Left ventricle myocardium superior (tissue), 1 donor: ENCODE measurements around the gene AK3. TPM values are rescaled to one million over a fixed set of nuclear protein-coding genes. Genes with fewer than 3 reads are reported as not detected.
A peak's percentile ranks its signal among the peaks of the same experiment; 100 is the strongest.
"Not testable (repeated sequence)": the region's sequence is repeated elsewhere in the genome, so short reads cannot be mapped to it uniquely, and the experiment has no call there.

Experiments used
- ATAC-seq: fragments of 200-7000 bp; cut with Tn5 transposase; one replicate; pipeline ENCODE4 v1.9.1; 2020; ENCODE audit warnings: mild to moderate bottlenecking, moderate library complexity
- DNase-seq: peaks from one replicate; pipeline ENCODE4 v3.0.0-alpha.2; 2020
- intact Hi-C: fragments of 100-400 bp; cut with micrococcal nuclease; formaldehyde crosslinking; loops from one replicate; pipeline ENCODE4 v1.11.0; 2022
- total RNA-seq: library from RNA; stranded (reverse); fragmentation: NEBNext Ultra II Directional; extraction: Animal tissue kit (Norgen Biotek cat#: 25700); gene quantifications from one replicate; pipeline ENCODE4 v1.2.1, GENCODE V29; 2021
- donor health status: DM: no; HTN: yes; CAD: no; lungs with severe emphysema.

The AK3 gene
- total RNA-seq, 1 donor from 2014 or later: 219 TPM

DNA sequence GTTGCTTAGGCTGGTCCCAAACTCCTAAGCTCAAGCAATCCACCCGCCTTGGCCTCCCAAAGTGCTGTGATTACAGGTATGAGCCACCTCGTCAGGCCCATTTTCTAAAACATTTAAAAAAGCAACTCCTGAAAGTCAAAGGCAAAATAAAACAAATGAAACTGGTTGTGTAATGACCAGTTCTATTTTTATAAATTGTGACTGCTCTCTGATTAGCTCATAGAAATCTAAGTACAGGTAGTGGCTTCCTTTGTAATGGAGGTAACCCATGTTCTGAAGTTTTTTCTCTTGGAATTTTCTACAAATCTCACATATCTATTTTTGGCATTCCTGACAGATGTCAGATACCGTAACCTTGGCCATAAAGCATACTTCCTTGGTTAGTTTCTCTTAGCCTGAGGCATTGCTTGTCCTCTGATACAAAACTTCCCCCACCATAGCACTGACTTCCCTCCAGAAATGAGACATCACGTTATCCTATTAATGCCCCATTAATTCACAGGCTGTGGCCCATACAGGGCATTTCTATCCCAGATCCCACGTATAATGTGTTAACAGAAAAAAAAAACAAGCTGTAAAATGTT is 14.1 kb upstream of the AK3 start:
- intact Hi-C loops: no loop called here
- DNase-seq (no peak), ATAC-seq (no peak)

DNA sequence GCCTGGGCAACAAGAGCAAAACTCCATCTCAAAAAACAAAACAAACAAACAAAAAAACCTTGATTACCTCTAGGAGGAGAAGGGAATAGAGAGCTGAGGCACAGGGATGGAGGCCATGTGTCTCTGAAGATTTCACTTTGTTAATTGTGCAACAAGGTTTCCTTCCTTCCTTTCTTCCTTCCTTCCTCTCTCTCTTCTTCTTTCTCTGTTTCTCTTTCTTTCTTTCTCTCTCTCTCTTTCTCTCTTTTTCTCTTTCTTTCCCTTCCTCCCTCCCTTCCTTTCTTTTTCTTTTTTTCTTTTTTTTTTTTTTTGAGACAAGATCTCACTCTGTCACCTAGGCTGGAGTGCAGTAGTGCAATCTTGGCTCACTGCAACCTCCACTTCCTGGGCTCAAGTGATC is 13.5 kb upstream of the AK3 start:
- ATAC-seq, DNase-seq, intact Hi-C loops: not testable (repeated sequence)

DNA sequence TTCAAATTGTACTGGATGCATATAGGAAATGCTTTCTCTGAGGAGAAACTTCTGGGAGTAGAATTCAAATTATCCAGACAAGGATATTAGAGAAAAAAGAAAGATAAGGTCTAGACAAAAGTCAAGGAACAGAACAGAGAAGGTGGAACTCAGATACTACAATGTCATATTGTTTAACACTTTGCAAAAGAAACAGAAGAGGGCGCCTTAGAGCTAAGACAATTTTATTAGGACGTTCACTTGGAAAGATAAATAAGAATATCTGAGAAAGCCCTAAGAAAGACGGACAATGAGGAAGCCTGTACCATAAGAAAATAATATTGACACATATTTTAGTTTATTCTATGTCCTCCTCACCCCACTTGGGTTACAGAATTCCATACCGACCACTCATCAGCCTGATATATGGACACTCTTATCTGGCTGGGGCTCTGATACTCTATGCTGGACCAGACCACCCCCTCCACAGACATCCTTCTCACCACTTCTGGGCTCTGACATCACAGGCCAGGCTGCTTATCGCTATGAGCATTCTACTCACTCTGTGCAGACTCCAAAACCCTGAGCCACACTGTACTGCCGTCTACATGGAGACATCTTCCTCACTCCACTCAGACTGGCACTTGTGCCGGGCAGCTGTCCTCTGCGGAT is 9.1 kb upstream of the AK3 start:
- ATAC-seq: peak; percentile 49
- no peak for DNase-seq
- intact Hi-C loops: no loop called here

DNA sequence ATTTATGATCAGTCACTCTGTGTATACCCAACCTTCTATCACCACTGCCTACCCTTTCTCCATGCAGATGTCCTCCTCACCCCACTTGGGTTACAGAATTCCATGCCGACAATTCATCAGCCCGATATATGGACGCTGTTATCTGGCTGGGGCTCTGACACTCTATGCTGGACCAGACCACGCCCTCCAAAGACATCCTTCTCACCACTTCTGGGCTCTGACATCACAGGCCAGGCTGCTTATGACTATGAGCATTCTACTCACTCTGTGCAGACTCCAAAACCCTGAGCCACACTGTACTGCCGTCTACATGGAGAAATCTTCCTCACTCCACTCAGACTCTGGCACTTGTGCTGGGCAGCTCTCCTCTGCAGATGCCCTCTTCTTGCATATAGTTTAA is 7.6 kb upstream of the AK3 start:
- DNase-seq (no peak), ATAC-seq (no peak)
- intact Hi-C loops: no loop called here

DNA sequence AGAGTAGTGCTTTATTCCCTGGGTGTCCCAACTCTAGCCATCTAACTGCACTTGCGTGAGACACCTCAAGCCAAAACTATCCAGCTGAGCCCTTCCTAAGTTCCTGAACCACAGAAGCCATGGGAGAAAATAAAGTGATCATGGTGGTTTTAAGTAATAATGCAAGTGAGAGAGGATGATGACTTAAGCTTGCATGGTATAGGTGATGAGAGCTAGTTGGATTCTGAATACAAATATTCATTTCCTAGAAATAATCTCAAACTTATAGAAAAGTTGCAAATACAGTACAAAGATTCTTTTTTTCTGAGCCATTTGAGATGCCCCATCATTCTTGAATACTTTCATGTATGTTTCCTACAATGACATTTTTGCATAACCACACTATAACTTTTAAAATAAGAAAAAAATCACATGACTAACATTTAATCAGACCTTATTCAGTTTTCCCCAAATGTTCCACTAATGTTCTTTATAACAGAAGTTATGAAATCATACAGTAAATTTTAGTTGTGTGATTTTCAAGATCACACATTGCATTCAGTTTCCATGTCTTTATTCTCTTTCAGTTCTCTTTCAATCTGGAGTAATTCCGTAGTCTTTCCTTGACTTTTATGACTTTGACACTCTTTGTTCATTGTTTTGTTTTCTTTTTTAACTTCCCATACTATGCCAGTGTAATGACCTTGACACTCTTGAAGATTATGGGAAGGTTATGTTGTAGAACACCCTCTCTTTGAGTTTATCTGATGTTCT is 5.5 kb upstream of the AK3 start:
- ATAC-seq (no peak), DNase-seq (no peak)
- intact Hi-C loops: no loop called here

DNA sequence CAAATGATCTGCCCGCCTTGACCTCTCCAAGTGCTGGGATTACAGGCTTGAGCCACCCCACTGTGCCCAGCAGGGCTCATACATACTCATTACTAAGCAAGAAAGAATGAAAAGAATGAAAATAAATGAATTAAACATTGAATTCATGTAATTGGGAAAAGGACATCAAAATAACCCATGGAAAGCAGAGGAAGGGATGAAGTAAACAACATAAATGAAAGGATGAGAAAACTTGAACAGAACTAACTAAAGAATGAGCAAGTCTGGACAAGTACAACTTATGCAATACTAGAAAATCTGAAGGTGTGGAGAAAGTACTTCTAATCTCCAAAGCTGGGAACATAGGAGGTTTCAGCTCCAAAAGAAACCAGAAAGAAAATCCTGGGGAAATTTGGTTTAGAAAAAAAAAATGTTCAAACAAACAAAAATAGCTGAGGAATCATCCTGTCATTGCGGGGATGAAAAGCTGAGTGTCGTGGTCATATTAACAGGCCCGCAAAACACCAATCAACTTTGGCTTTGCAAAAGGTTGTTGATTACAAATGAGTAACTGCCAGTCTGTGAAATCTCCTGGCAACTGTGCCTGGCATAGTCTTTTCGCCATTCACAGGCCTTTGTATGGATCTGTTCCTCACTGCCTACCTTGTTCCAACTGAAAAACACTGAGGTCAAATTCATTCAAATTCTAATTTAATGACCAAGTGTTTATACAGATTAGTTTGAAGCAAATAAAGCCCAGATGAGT is 2.3 kb upstream of the AK3 start:
- DNase-seq: no peak
- ATAC-seq: no peak
- intact Hi-C loops: no loop called here

DNA sequence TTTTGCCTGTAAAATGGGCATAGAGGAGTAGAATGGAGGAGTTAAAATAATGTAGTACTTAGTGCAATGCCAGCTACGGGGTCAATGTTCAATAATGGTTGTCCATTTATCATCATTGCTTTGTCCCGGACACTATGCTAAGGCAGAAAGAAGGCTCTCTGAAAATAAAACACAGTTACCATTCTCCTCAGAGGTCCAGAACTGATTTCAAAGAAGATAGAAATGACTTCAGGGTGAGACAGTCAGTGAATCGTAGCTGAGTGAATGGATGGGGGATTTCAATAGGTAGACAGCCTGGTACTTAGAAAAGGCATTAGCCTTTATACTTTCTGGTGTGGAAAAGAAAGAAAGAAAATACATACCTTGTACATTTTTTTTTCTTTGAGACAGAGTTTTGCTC is 1.2 kb upstream of the AK3 start:
- DNase-seq: no peak
- no peak for ATAC-seq
- intact Hi-C loops: no loop called here

DNA sequence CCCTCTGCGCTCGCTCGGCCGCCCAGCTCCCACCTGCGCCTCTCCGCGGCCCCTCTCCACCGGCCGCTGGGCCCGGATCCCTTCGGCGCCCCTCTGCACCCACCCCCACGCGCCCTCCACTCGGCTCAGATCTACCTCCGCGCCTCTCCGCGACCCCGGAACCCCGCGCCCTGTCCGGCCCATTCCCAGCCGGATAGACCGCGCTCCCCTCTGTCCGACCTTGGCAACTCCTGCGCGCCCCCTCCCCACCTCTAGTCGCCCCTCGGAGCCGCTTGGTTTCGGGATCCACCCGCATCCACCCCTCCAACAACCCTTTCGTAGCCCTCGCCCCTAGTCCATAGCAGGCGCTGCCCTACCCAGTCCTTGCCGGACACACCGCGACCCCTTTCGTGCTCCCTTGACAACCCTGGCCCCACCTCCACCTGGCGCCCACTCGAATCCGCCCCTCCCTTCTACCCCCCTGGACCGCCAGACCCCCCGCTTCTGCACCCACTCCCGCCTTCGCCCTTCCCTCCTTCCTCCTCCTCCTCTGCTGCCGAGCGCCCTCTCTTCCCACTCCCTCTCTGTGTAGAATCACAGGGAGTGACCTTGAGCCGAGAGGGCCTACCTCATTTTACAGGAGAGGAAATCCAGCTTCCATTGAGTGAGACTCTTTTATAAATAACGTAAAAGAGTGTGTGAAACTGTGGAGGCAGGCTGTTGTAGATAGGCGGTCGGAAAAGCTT is 525 bp upstream of the AK3 start:
- DNase-seq (peak; percentile 61), ATAC-seq (peak; percentile 75)
- intact Hi-C loops: no loop called here

DNA sequence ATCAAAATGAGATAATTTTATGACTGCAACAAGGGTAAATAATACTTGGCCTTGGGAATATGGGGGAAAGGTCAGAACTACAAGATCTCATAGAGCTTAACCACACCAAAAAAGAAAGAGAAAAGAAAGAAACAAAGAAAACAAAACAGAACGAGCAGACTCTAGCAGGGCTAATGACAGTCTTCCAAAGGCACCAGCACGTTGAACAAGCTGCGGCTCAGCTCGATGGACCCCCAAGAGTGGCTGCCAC is 689 bp downstream of the AK3 start:
- no peak for DNase-seq
- intact Hi-C loops: no loop called here
- no peak for ATAC-seq

DNA sequence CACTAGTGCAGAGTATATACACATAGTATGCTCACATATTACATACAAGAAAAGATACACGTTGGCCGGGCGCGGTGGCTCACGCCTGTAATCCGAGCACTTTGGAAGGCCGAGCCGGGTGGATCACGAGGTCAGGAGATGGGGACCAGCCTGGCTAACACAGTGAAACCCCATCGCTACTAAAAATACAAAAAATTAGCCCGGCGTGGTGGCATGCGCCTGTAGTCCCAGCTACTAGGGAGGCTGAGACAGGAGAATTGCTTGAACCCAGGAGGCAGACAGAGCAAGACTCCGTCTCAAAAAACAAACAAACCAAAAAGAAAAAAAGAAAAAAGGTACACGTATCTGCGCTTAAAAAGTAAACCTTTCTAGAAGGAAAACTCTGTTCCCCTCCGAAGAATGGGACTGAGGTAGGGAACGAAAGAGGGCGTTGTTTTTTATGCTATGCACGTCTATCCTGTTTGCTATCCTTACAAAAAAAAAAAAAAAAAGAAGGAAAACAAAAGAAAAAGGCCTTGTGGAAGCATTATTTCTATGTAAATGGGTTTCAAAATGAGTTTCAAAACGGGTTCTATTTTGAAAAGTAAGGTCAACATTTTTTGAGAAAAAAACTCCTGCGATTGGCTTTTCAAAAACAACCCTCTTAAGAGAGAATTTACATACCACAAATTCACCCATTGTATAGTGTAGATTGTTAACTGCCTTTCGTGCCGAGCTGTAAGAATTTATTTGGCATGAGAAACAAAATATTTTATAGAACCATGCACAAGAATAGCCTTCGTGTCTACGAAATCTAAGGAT is 1.2 kb downstream of the AK3 start:
- no peak for ATAC-seq
- peak; percentile 36 for DNase-seq
- intact Hi-C loops: no loop called here

DNA sequence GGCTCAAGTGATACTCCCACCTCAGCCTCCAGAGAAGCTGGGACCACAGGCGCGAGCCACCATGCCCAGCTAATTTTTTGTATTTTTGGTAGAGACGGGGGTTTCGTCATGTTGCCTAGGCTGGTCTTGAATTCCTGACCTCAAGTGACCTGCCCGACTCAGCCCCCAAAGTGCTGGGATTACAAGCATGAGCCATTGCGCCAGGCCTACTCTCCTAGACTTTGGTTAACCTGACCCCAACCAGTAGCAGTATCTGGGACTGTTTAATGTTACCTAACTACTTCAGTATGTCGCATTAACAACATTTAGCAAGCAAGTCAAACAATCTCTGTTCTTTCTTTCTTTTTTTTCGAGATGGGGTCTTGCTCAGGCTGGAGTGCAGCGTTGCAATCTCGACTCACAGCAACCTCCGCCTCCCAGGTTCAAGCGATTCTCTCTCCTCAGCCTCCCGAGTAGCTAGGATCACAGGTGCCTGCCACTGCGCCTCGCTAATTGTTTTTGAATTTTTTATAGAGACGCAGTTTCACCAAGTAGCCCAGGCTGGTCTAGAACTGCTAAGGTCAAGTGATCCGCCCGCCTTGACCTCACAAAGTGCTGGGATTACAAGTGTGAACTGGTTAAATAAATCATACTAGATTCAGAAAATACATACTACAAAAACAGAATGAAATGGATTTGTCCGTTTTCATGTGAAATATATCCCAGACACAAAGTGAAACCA is 2.0 kb downstream of the AK3 start:
- intact Hi-C loops: no loop called here
- DNase-seq (no peak), ATAC-seq (no peak)

DNA sequence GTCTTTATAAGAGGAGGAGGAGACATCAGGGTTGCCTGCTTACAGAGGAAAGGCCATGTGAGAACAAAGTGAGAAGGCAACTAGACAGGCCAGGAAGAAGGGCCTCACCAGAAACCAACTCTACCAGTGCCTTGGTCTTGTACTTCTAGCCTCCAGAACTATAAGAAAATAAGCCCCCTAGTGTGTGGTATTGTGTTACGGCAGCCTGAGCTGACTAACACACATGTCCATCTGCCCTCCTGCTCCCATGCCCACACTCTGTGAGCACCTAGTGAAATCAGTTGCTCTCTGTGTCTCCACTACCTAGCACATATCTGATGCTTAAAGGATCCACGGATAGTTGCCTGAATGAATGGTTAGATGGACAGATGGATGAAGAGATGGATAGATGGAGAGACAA is 6.9 kb downstream of the AK3 start:
- intact Hi-C loops: no loop called here
- ATAC-seq (no peak), DNase-seq (no peak)

DNA sequence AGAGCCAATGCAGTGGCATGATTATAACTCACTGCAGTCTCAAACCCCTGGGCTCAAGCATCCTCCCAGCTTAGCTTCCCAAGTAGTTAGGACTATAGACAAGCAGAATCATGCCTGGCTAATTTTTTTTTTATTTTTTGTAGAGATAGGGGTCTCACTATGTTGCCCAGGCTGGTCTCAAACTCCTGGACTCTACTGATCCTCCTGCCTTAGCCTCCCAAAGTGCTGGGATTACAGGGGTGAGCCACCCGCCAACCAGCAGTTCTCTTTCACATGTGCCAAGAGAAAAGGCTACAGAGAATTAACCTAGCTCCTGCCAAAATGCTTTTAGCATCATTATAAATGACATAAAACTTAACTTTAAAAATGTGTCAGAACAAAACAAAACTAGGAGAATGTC is 8.1 kb downstream of the AK3 start:
- intact Hi-C loops: no loop called here
- no peak for DNase-seq
- ATAC-seq: no peak

DNA sequence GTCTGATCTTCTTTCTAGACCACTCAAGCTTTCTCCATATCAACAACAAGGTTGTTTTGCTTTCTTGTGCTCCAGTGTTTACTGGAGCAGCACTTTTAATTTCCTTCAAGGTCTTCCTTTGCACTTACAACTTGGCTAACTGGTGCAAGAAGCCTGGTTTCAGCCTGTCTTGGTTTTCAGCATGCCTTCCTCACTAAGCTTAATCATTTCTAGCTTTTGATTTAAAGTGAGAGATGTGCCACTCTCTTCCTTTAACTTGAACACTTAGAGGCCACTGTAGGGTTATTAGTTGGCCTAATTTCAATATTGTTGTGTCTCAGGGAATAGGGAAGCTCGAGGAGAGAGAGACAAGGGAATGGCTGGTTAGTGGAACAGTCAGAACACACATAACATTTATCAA is 13.4 kb downstream of the AK3 start:
- DNase-seq (no peak), ATAC-seq (no peak)
- intact Hi-C loops: no loop called here

DNA sequence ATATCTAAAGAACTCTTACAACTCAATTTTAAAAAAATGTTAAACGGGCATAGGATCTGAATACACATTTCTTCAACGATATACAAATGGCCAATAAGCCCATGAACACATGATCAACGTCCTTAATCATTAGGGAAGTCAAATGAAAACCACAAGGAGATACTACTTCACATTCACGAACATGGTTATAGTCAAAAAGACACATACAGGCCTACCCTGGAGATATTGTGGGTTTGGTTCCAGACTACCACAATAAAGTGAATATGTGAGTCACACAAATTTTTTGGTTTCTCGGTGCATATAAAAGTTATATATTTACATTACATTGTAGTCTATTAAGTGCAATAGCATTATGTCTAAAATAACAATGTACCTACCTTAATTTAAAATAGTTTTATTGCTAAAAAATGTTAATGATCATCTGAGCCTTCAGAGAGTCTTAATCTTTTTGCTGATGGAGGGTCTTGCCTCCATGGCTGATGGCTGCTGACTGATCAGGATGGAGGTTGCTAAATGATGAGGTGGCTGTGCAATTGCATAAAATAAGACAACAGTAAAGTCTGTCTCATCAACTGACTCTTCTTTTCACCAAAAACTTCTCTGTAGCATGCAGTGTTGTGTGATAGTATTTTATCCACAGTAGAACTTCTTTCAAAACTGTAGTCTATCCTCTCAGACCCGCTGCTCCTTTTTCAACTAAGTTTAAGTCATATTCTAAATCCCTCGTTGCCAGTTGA is 15.1 kb downstream of the AK3 start:
- ATAC-seq (no peak), DNase-seq (no peak)
- intact Hi-C loops: no loop called here

DNA sequence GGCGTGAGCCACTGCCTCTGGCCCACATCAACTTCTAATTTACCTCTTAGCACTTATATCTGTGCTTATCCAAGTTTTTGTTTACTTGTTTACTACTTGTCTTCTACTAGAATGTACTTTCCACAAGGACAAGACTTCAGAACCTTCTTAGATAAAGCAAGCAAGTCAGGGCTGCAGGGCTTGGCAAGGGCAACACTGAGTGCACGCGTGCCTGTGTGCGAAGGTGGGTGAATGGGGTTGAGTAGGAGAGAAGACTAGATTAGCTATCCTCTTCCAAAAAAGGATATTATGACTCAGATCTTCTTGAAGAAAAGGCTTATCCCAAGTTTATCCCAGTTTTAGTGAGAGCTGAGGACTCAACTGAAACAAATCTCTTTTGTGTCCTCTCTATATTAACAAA is 19.3 kb downstream of the AK3 start:
- ATAC-seq (no peak), DNase-seq (no peak)
- intact Hi-C loops: no loop called here

DNA sequence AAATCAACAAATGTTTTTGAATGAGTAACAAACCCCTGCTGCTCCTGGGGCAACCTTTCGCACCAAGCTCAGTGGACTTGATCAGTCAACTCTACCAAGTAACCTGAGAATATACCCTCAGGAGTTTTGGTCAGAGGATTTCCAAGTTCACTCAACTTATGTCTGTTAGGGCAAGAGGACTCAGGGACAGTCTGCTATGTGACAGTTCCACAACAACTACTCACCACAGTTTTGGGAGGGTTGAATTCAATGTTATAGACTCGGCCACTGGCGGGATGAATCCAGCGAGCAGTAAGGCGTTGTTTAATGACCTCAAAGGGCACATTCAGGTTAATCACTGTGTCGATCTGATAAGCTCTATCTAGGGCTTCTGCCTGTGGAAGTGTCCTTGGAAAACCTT is 22.1 kb downstream of the AK3 start:
- intact Hi-C loops: no loop called here

DNA sequence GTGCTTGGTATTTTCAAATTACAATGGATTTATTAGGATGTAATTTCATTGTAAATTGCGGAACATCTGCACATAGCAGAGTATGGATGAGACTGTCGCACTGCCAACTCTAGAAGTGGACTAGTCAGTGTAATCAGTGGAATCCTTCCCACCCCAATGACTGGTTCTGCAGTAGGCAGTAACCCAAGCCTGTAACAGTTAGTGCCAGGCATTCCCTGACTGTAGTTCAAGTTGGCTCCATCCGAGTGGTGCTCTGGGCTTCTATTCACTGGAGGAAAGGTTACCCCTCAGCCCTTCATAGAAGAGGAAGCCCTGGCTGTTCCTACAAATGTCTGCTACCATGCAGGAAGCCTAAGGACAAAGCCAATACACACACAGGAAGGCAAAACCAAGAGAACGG is 23.2 kb downstream of the AK3 start:
- DNase-seq (no peak), ATAC-seq (peak; percentile 88)
- intact Hi-C loops: no loop called here

More for the DNA sequence above, 22.1 kb downstream of the AK3 start:
- no peak for ATAC-seq
- DNase-seq: no peak
